Eye (tissue), 1 donor: ENCODE data around the gene PLAGL2.
"Not testable (repeated sequence)": the region's sequence is repeated elsewhere in the genome, so short reads cannot be mapped to it uniquely, and the experiment has no call there.

ENCODE experiments used
- DNase-seq: peaks from one replicate; pipeline ENCODE4 v3.0.0-alpha.2; 2015

PLAGL2 gene

GRCh38 chr20:32181606-32182005 is 25.9 kb downstream of the PLAGL2 start:
- no peak for DNase-seq

- DNase-seq: no peak
These were observed 27.6 kb downstream of the PLAGL2 start for GRCh38 chr20:32179934-32180333.

GRCh38 chr20:32179515-32179914 is 28.0 kb downstream of the PLAGL2 start:
- DNase-seq: no peak

- DNase-seq: not testable (repeated sequence)
These were observed 29.8 kb downstream of the PLAGL2 start for GRCh38 chr20:32177696-32178095.

GRCh38 chr20:32168184-32168910 is 39.2 kb downstream of the PLAGL2 start:
- DNase-seq: peak; percentile 37

- DNase-seq: no peak
These were observed 40.0 kb downstream of the PLAGL2 start for GRCh38 chr20:32167552-32167951.

- no peak for DNase-seq
These were observed 41.6 kb downstream of the PLAGL2 start for GRCh38 chr20:32165836-32166545.

GRCh38 chr20:32164984-32165735 is 42.4 kb downstream of the PLAGL2 start:
- no peak for DNase-seq

GRCh38 chr20:32163951-32164350 is 43.6 kb downstream of the PLAGL2 start:
- no peak for DNase-seq

GRCh38 chr20:32162351-32162750 is 45.2 kb downstream of the PLAGL2 start:
- no peak for DNase-seq

- no peak for DNase-seq
These were observed 47.2 kb downstream of the PLAGL2 start for GRCh38 chr20:32160341-32160740.

GRCh38 chr20:32159766-32160221 is 47.7 kb downstream of the PLAGL2 start:
- DNase-seq: no peak

- no peak for DNase-seq
These were observed 48.4 kb downstream of the PLAGL2 start for GRCh38 chr20:32158943-32159660.

GRCh38 chr20:32158351-32158750 is 49.2 kb downstream of the PLAGL2 start:
- no peak for DNase-seq

GRCh38 chr20:32157611-32158010 is 49.9 kb downstream of the PLAGL2 start:
- no peak for DNase-seq

- DNase-seq: peak; percentile 71
These were observed 52.2 kb downstream of the PLAGL2 start for GRCh38 chr20:32155017-32155981.

GRCh38 chr20:32153771-32154170 is 53.8 kb downstream of the PLAGL2 start:
- DNase-seq: no peak

GRCh38 chr20:32153156-32153665 is 54.3 kb downstream of the PLAGL2 start:
- DNase-seq: no peak

- DNase-seq: no peak
These were observed 55.0 kb downstream of the PLAGL2 start for GRCh38 chr20:32152421-32153155.

GRCh38 chr20:32150291-32150848 is 57.2 kb downstream of the PLAGL2 start:
- DNase-seq: no peak
